Anterior cingulate cortex (tissue), 58 donors: Measurements from ENCODE around the gene GLI2.

Source experiments
- DNase-seq, 58 donors: peaks; one replicate each; lab custom pipeline; 2025; lab: John Stamatoyannopoulos, UW

Gene GLI2

DNA sequence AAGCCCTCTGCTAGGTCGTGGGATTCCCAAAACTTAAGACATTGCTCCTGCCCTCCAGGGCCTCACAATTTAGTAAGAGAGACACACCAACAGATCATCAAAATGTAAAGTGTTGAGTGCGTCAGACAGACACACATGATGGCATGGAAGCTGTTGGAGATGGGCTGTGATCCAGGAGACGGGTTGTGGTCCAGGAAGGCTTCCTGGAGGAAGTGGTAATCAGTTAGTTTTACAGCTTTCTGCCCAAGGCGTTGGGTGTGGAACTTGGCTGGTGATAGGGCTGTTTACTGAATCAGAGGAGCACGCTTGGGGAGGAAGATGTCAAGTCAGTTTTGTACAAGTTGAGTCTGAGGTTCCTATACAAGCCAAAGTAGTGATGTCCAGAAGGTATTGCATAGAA, 24.0 kb upstream of the GLI2 start:
- no peak for DNase-seq

DNA sequence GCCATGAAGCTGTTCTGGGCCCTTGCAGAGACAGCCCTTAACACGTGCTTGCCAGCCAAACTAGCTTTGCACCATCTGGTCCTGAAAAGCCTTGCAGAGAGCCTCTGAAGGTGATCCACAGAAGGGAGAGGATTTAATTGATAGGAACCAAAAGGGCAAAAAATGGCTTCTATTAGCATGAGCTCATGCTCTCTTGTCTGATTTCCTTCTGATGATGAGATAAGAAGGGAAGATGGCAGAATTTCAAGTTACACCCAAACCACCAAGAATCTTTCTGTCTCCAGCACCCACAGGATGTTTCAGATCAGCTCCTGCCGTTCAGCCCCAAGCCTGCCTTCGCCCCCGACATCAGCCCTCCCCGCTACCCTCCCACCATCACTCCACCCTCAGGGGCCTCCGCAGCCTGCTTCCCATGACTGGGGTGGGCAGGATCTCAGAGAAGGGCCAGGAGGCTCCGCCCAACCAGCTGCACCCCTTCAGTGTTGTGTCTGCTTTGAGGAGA, 23.4 kb upstream of the GLI2 start:
- DNase-seq = no peak

DNA sequence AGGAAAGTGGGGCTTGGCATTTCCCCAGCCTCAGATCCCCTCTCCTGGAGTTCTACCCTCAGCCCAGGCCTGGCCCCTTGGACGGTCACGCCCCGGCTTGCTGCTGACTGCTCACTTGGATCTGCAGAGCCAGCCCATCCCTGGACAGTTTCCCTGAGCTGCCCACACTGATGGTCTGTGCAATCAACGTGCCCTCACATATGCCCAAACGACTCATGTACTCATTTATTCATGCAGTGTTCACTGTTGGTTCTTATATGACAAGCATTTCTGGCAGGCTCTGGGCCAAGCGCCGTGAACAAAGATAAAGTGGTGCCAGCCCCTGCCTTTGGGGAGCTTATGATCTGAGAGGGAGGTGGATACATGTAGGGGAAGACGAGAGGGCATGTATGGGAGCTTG, 20.3 kb upstream of the GLI2 start:
- no peak for DNase-seq

DNA sequence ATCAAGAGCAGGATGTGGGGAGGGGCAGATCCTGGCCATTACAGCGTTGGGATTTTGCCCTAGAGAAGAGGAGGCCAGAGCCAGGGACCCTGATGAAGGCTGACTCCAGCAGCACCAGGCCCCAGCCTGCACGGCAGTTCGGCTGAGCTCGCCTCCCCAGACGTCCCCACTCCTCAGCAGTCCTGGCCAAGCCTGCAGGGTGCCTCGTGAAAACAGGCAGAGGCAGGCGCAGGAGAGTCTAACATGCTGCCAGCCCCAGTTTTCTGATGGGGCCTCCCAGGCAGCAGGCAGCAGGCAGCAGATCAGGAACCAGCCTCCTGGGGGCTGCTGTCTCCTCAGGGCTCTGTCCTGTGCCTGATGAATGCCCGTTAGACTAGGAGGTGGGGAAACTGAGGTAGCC, 19.7 kb upstream of the GLI2 start:
- no peak for DNase-seq

DNA sequence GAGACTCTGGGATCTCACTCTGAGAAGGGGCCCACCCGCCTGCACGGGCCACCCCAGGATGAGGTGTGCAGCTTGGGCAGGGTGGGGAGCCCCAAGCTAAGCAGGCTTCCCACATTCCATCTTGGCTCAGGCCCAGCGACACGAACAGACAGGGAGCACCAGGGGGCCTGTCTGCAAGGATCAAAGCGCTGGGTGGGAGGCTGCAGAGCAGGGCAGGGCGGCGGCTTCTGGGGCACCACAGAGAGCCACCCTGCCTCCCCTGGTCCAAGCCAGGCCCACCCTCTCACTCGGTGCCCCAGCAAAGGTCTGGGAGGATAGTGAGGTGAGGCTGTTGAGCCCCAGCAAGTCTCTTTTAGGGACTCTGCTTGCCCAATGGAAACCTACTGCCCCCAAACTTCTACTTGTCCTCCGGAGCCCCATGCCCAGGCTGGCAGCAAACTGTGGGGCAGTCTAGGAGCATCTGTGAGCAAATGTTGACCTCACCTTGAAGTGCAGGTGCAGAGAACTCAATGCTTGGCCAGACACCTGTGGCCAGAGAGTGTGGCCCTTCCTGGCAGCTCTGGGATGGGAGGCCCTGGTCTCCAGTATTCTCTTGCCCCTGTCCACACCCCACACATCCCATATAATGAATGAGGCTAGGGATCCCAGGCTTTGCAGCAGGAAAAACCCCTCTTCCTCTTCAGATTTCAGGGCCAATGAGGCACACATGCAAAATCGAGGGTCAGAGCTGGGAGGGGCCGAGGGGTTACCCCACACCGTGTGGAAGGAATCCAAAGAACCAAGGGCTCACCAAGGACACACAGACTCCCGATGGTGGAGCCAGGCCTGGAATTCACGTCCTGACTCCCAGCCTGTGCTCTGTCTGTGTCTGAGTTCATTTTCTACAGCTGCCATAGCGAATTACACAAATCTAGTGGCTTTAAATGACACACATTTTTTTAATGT, 18.8 kb upstream of the GLI2 start:
- no peak for DNase-seq

DNA sequence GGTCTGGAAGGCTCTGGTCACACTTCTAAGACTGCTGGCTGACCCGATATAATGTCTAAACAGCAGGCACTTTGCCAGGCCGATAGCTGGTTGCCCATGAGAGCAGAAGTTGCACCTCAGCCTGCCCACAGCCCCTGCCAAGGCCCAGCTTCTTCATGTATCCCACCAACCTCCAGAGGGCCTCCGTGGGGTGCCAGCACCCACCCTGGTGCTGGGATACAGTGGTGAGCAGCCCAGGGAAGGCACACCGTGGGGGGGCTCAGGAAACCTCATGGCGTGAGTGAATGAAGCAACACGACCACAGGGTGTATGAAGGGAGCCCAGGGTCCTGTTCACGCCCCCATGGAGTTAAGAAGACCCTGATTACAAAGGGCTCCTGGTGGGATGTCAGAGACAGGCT, 16.2 kb upstream of the GLI2 start:
- no peak for DNase-seq

DNA sequence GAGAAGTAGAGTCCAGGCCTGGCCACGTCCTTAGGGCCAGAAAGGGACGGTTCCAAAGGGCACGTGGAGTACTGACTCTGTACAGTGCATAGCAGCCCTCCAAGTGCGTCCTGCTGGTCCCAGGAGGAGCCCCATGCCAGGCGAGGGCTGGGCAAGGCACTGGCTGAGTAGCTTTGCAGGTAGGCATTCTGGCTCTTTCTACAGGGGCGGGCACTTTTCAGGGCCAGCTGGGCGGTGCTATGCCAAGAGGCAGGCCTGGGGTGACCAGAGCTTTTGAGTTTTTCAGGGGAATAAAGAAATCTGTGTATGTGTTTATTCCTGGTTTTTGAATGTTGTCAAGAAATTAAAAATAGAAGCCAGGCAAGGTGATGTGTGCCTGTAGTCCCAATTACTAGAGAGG, 15.4 kb upstream of the GLI2 start:
- no peak for DNase-seq

DNA sequence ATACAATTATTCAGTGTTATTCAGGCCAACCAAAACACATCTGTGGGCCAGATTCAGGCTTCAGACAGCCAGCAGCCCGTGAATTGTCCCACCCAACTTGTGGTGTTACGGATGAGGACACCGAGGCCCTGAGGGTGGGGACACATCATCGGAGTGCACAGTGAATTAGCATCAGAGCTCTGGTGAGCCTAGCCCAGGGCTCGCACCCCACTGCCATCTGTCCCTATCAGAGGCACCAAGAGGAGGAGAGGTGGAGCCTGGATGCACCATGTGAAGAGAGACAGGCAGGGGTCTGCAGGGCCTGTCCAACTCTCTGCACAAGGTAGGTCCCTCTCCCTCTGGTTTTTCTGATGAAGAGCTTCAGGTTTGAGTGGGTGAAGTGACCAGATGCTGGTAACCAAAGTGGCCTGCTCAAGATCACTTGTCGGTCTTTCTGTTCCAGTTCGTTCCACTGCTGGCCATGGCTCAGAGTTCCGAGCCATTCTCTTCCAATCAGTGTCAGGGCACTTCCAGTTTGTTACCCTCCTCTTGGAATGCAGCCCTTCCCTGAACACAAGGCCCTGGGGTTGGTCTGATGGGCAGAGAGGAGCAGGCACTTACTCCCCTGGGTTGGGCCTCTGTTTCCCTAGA, 14.8 kb upstream of the GLI2 start:
- DNase-seq = no peak

DNA sequence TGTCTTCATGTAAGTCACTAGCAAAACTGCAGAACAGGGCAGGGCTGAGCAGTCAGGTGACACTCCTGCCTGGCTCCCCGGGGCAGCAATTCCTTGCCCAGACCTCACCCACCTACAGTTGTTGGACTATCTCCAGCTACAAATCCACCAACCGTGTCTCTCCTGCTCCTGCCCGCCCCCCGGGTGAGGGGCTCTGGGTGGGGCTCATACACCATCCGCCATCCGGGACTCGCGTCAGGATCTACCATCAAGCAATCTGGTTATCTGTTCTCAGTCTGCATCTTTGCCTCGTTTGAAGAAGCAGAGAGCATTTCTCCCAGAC, 13.5 kb upstream of the GLI2 start:
- no peak for DNase-seq

DNA sequence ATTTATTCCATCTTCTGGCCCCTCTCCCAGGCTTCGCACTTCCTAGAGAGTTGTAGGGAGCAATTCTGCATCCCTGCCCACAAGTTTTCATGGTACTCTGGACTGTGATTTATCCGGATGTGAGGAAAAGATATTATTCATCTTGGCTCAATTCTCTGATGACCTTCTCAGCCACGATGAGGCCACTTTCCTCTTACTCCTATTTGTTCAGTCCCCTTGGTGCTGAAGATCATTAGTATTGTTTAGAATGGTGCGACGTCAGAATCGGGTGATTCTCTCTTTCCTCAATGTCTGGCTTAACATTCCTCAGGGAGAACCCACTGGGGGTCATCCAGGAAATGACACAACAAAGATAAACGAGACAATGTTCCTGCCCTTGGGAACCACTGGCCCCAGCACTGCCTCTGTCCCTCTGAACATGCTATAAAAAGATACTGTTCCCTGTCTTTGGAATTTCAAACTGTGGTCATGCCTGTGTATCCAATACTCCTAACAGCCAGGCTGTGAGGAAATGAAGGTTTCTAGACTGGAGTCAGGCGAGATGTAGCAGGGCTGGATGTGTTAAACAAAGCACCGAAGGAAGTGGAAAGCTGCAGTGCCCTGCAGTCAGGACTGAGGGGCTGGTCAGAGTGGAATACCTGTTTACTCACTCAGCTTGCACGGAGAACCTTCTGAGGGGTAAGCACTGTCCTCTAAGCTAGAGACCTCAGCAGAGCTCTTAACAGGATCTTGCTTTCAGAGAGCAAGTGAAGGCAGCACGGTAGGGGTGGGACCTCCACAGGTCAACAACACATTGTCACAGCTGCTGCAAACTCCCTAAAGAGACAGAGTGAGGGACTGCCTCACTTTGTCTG, 12.9 kb upstream of the GLI2 start:
- DNase-seq = no peak

DNA sequence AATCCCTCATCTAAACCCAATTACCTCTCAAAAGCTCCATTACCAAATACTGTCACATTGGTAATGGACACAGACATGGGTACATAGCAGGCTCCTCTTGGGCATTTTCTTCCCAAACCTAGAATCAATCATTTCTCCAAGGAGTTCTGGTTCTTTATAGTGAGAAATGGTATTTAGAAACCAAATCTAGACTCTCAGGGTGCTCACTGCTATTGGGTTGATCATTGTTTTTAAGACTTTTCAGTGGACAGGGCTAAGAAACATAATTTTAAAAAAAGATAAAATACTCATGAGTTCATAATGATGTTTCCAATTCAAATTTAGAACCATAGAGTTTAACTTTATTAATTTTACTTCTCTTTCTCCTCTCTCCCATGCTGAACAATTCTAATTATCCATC, 9.4 kb upstream of the GLI2 start:
- no peak for DNase-seq

DNA sequence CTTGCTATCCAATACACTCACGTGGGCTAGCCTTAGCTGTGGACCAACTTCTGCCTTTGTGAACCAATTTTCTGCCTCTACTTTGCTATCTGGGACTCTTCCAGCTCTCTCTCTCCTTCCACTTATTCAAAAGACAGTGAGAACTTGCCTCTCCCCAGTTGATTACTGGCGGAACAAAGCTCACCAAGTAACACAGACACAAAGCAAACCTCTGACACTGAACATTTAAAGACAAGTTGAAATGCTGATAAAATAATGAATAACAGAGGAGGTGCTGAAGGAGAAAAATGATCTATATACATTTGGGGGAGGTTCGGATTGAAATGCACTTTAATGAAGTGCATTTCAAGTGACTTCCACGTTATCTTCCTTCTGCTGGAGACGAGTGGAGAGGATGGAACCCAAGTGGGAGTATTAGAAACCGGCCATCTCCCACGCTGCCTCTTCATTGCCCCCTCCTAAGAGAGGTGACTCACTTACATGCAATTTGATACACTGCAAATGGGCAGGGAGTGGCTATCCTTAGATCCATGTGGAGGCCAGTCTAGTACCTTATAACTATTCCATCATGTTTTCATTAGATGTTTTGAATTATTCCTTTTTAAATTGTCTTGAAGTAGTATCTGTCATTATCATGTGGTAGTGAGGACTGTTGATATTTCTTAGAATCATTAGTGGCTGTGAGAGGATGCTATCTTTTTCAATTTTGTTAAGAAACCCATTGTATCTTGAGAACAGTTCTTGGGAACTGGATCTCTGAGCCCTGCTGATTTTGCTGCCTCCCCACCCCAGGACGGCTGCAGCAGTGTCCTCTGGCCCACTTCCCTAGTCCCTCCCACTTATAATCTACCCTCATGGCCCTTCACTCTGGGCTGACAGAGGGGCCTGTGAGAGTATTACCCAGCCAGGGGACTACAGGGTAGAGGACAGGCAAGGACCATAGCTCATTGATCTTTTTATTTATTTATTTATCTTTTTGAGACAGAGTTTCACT, 6.0 kb upstream of the GLI2 start:
- DNase-seq = no peak

DNA sequence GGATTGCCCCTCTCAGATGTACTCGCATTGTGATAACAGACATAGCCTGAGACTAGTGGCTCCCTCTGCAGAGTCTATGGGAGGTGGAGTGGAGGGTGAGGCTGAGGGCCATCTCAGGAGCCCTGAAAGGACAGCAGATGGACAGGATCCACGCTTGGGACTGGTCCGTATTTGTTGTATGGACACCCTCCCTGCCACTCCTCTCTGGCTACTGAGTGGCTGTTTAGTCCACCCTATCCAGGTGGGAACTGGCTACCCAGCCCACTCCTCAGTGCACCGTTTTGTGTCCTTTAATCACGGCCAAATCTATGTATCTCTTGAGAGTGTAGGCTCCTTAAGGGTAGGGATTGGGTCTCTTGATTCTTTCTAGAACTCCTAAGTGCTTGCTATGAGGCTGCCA, 4.5 kb upstream of the GLI2 start:
- no peak for DNase-seq

DNA sequence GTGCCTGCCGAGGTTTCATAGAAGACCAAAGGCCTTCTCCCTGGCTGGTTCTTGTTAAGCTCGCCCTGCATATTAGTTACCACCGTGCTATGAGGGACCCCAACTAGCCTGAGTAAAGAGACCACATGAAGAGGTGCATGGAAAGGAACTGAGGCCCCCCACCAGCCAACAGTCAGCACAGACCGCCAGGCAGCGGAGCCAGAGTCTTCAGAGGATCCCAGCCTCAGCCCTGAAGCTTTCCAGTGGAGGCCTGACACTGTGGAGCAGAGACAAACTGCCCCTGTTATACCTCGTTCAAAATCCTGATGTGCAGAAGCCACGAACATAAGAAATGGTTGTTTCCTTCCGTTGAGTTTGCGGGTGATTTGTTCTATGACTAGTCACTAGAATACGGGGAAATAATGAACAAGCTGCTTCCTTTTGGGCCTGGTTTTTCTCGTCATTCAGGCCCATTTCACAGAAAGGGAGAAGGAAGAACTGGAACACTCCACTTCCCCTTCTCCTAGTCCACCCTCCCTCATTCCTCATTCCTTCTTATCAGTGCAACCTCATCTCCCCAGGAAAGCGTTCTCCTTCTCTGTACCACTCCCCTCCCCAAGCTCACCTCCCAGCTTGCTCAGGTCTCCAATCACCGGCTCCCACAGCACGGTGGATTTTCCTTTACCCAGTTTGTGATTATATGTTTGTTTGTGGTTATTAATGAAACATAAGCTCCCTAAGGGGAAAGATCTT, 3.0 kb upstream of the GLI2 start:
- no peak for DNase-seq

DNA sequence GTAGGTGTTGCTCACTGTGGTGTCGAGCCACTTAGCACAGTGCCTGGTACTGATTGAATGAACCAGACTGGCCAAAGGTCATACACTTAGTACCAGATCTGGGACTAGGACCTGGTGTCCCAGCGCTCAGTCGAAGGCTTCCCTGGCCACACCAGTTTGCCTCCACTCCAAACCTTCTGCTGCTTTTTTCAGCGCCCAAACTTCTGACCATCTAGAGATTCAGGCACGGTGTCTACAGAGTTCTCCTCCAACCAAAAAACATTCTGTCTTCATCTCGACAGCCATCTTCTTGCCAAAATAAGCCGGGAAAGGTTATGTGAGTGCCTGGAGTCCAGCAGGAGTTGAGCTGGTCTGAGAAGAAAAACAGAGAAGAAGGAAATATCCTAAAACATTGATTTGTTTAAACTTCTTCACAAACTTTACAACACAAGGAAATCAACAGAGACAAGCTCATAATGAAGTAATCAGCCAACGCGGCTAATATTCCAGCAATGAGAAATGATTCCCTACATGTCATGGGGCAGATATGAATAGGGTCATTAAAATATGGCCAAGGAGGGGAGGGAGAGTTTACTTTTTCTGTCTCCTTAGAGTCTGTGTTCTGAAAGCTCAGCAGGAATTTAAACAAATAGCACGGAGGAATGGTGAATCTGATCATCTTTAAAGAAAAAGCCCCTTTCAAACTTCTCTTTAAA, 2.3 kb upstream of the GLI2 start:
- DNase-seq = no peak

DNA sequence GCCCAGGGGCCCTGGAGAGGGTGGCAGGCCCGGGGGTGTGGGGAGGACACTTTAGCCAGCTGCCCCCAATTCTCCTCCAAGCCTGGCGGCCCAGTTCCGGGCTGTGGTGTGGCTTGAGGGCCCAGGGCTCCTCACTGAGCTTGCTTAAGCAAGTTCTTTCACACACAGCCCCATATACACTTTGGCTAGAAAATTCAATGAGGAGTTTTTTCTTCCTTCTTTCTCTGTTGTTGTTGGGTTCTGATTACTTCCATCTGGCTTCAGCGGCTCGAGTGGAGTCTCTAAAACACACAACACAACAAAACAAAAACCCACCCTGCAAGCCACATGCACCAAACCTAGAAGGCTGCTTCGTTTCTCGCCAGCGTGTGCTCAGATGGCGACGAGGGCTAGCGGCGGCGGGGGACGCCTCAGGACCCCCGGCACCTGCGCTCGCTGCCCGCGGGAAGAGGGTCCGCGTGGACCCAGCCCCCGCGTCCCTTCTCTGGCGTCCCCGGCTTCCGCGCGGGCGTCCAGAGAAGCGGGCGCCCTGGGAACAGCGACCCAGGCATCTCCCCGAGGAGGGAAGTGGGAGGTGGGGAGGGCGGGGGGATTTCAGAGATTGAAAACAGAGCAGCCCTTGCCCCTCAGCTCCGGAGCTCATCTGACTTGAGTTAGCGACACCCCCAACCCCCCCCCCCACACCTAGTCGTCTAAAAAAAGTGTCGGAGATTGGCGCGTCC, 577 bp upstream of the GLI2 start:
- DNase-seq = no peak

DNA sequence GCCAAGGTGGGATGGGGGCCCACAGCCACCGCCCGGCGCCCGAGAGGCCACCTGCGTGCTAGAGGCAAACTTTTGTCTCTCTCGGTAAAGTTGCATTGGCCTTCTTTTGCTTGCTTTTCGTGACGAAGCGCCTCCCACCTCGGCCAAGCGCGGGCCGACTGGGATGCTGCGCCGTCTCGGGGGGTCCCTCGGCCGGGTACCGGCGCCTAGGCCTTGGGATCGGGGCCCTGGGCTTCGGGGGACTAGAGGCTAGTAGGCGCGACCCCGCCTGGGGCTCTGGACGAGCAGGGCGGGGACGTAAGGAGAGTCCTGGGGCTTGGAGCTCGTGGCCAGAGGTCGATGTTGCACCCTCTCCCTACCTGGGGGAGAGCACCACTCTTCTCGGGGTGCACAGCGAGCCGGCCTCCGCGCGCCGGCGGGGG, 545 bp downstream of the GLI2 start:
- DNase-seq = no peak
